IMR-90 (cell line): ENCODE results near the gene PRSS21.

Experiments
- CHD1 ChIP-seq: IDR thresholded peaks from 2 replicates; pipeline ENCODE4 v1.6.1; 2012; ENCODE audit warnings: low read depth, low read length, improper control_type of control experiment
- CTCF ChIP-seq: conservative IDR thresholded peaks from 2 replicates; pipeline ENCODE4 v1.5.1; 2012; ENCODE audit warnings: mild to moderate bottlenecking, low read depth, low read length, improper control_type of control experiment
- ELK1 ChIP-seq: fragments of 150-350 bp; IDR thresholded peaks from 2 replicates; pipeline ENCODE4 v1.6.1; 2016; ENCODE audit warnings: low read depth, mild to moderate bottlenecking, low read length, moderate library complexity, borderline replicate concordance
- POLR2A ChIP-seq: IDR thresholded peaks from 2 replicates; pipeline ENCODE4 v1.6.1; 2012; ENCODE audit warnings: mild to moderate bottlenecking, low read depth, low read length
- RFX5 ChIP-seq: IDR thresholded peaks from 2 replicates; pipeline ENCODE4 v1.8.0; 2012; ENCODE audit warnings: low read depth, mild to moderate bottlenecking, low read length, moderate library complexity
- SMC3 ChIP-seq: fragments of 150-350 bp; IDR thresholded peaks from 2 replicates; pipeline ENCODE4 v1.6.1; 2016; ENCODE audit warnings: low read depth, mild to moderate bottlenecking, antibody characterized with exemption, low read length, moderate library complexity
- USF2 ChIP-seq: fragments of 150-350 bp; IDR thresholded peaks from 2 replicates; pipeline ENCODE4 v1.6.1; 2017; ENCODE audit warnings: mild to moderate bottlenecking, antibody characterized with exemption, low read length, low read depth

- TF ChIP-seq CTCF (no peak), CHD1 (no peak), ELK1 (no peak), SMC3 (no peak), POLR2A (no peak), RFX5 (no peak), USF2 (no peak)
Measured at GRCh38 chr16:2809149-2809760, 7.8 kb upstream of the PRSS21 start.
